GM12891 (cell line): ENCODE measurements around the gene NOX4.

Experiments
- POLR2A ChIP-seq: IDR thresholded peaks from 2 replicates; pipeline ENCODE4 v1.6.1; 2011; ENCODE audit warnings: low read depth, low read length, control low read depth
- POLR2AphosphoS5 ChIP-seq: IDR thresholded peaks from 2 replicates; pipeline ENCODE4 v1.6.1; 2011; ENCODE audit warnings: low read depth, low read length, control low read depth

DNA sequence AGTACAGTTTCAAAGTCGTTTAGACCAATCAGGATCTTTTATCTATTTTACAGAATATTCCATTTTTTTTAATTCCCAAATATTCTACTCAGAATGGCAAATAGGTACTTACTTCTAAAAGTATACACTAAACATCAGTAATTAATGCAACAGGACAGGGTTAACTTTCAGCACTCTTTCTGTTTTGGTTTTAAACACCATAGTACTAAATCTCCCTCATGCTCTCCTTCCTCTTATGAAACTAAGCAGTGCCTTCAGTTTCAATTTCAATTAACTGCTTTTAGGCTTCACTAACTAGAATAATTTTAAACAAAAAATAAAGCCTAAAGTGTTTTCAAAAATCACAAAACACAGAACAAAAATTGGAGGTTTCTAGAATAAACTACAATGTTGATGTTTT lies 57.9 kb downstream of the NOX4 start:
- TF ChIP-seq POLR2AphosphoS5 (no peak), POLR2A (no peak)
